SK-N-SH (cell line): ENCODE data around the gene GLS.

Experiments
- EP300 ChIP-seq, 2 experiments: IDR thresholded peaks; 2 replicates each; pipeline versions ENCODE4 v1.4.0 to v1.6.1; 2012; ENCODE audit warnings: borderline replicate concordance in 1 of 2, low read depth in 1 of 2, low read length in 1 of 2
- EZH2phosphoT487 ChIP-seq: fragments of 200-600 bp; sonication (generic); IDR thresholded peaks from 2 replicates; pipeline ENCODE4 v1.6.1; 2017; ENCODE audit warnings: low read depth, mixed run types, mild to moderate bottlenecking, antibody characterized with exemption, moderate library complexity, borderline replicate concordance
- JUND ChIP-seq: IDR thresholded peaks from 2 replicates; pipeline ENCODE4 v1.4.0; 2012
- SIN3A ChIP-seq: IDR thresholded peaks from 2 replicates; pipeline ENCODE4 v1.6.1; 2012; ENCODE audit warnings: low read depth, mild to moderate bottlenecking, low read length, moderate library complexity, borderline replicate concordance
- SMC3 ChIP-seq: IDR thresholded peaks from 2 replicates; pipeline ENCODE4 v1.6.1; 2012; ENCODE audit warnings: low read depth, low read length, improper control_type of control experiment
- TAF1 ChIP-seq: IDR thresholded peaks from 2 replicates; pipeline ENCODE4 v1.6.1; 2012; ENCODE audit warnings: low read depth, mild to moderate bottlenecking, low read length, moderate library complexity, borderline replicate concordance
- TF ChIP-seq, protein P1 (sequence below): fragments of 200-600 bp; sonication (generic); IDR thresholded peaks from 2 replicates; pipeline ENCODE4 v1.6.1; 2017; ENCODE audit warnings: antibody characterized with exemption, mild to moderate bottlenecking, moderate library complexity
- TF ChIP-seq, protein P2 (sequence below): IDR thresholded peaks from 2 replicates; pipeline ENCODE4 v1.6.1; 2012; ENCODE audit warnings: mild to moderate bottlenecking, low read depth, low read length, moderate library complexity
- TF ChIP-seq, protein P3 (sequence below): IDR thresholded peaks from 2 replicates; pipeline ENCODE4 v1.4.0; 2012; ENCODE audit warnings: low read depth, borderline replicate concordance
- TF ChIP-seq, protein P4 (sequence below): IDR thresholded peaks from 2 replicates; pipeline ENCODE4 v1.4.0; 2012; ENCODE audit warnings: low read depth

DNA sequence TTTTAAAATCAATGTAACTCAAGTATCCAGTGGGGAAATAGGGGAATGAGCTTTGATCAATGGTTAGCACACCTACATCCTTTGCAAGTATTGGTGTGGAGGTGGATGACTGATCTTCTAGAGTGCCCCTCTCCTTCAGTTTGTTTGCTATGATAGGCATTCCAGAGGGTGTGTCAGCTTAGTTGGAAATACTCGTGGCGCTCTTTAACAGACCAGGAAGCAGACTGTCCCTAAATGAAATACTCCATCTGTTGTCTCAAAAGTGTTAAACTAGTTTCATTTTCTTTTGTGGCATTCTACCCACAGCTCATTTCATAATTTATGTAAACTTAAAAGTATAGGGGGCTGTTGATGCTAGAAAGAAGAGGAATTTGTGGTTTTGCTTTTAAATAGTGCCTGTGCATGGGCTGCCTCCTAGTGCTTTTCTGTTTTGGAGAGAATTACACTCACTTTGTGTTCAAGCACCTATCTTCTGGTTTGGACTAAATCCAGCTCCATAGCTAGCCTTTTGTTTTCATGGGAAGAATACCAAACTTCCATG lies 67.2 kb downstream of the GLS start:
- no peak for TF ChIP-seq TAF1
- TF ChIP-seq, protein P1, sequence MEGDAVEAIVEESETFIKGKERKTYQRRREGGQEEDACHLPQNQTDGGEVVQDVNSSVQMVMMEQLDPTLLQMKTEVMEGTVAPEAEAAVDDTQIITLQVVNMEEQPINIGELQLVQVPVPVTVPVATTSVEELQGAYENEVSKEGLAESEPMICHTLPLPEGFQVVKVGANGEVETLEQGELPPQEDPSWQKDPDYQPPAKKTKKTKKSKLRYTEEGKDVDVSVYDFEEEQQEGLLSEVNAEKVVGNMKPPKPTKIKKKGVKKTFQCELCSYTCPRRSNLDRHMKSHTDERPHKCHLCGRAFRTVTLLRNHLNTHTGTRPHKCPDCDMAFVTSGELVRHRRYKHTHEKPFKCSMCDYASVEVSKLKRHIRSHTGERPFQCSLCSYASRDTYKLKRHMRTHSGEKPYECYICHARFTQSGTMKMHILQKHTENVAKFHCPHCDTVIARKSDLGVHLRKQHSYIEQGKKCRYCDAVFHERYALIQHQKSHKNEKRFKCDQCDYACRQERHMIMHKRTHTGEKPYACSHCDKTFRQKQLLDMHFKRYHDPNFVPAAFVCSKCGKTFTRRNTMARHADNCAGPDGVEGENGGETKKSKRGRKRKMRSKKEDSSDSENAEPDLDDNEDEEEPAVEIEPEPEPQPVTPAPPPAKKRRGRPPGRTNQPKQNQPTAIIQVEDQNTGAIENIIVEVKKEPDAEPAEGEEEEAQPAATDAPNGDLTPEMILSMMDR, result peak; percentile 39
- TF ChIP-seq EZH2phosphoT487, result no peak
- TF ChIP-seq, protein P2, sequence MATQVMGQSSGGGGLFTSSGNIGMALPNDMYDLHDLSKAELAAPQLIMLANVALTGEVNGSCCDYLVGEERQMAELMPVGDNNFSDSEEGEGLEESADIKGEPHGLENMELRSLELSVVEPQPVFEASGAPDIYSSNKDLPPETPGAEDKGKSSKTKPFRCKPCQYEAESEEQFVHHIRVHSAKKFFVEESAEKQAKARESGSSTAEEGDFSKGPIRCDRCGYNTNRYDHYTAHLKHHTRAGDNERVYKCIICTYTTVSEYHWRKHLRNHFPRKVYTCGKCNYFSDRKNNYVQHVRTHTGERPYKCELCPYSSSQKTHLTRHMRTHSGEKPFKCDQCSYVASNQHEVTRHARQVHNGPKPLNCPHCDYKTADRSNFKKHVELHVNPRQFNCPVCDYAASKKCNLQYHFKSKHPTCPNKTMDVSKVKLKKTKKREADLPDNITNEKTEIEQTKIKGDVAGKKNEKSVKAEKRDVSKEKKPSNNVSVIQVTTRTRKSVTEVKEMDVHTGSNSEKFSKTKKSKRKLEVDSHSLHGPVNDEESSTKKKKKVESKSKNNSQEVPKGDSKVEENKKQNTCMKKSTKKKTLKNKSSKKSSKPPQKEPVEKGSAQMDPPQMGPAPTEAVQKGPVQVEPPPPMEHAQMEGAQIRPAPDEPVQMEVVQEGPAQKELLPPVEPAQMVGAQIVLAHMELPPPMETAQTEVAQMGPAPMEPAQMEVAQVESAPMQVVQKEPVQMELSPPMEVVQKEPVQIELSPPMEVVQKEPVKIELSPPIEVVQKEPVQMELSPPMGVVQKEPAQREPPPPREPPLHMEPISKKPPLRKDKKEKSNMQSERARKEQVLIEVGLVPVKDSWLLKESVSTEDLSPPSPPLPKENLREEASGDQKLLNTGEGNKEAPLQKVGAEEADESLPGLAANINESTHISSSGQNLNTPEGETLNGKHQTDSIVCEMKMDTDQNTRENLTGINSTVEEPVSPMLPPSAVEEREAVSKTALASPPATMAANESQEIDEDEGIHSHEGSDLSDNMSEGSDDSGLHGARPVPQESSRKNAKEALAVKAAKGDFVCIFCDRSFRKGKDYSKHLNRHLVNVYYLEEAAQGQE, result no peak
- TF ChIP-seq, protein P3, sequence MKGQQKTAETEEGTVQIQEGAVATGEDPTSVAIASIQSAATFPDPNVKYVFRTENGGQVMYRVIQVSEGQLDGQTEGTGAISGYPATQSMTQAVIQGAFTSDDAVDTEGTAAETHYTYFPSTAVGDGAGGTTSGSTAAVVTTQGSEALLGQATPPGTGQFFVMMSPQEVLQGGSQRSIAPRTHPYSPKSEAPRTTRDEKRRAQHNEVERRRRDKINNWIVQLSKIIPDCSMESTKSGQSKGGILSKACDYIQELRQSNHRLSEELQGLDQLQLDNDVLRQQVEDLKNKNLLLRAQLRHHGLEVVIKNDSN, result no peak
- TF ChIP-seq, protein P4, sequence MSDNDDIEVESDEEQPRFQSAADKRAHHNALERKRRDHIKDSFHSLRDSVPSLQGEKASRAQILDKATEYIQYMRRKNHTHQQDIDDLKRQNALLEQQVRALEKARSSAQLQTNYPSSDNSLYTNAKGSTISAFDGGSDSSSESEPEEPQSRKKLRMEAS, result no peak
- no peak for TF ChIP-seq SMC3
- no peak for TF ChIP-seq EP300 (IDR thresholded peaks at IDR 0.05; ENCODE audit: borderline replicate concordance in 1 of 2, low read depth in 1 of 2, low read length in 1 of 2)
- TF ChIP-seq SIN3A, result no peak
- TF ChIP-seq JUND, result no peak
